Measurements from ENCODE around the gene HJV.
A peak's percentile ranks its signal among the peaks of the same experiment; 100 is the strongest.
"Not testable (repeated sequence)": the region's sequence is repeated elsewhere in the genome, so short reads cannot be mapped to it uniquely, and the experiment has no call there.

The HJV gene

DNA sequence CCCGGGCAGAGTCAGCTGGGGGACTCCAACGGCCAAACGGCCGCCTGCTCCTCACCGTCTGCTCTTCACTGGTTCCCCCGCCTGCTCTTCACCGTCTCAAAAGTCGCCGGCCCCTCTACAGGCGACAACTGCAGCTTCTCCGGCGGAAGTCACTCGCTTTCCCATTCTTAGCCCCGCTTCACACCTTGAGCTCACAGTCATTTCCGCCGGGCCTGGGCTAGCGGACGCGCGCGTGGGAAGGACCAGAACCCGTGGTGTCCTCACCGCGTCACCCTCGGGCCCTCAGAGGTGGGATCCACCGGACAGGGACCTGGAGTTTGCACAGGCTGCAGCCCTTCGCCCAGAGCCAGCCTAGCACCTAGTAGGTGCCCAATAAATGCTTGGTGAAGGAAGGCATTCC lies 27.9 kb upstream of the HJV start:
- Histone ChIP-seq H3K36me3 (ENCODE audit: control insufficient read depth in 4 of 4, insufficient read depth in 4 of 4, low read length in 3 of 4) (no peaks in the 10 kb centered on the region), H3K4me3 (ENCODE audit: control insufficient read depth in 1 of 7, extremely low read depth in 1 of 7, insufficient read depth in 4 of 7, low read depth in 2 of 7, low read length in 6 of 7) (no peak overlapping the region), H3K27ac (ENCODE audit: insufficient read depth in 1 of 2, low read depth in 1 of 2, low read length in 2 of 2, poor library complexity in 1 of 2, severe bottlenecking in 2 of 2) (no peak overlapping the region), H3K4me1 (ENCODE audit: control extremely low read depth in 1 of 4, control insufficient read depth in 4 of 4, insufficient read depth in 4 of 4, low read length in 3 of 4) (peaks cover 0 to 6% (median 3%) of the 10 kb centered on the region in 4 experiments), H3K27me3 (replicated peaks in 2 of 5; ENCODE audit: control insufficient read depth in 4 of 5, insufficient read depth in 5 of 5, low read length in 4 of 5) (no peaks in the 10 kb centered on the region), H3K9me3 (ENCODE audit: control extremely low read depth in 1 of 5, control insufficient read depth in 4 of 5, insufficient read depth in 2 of 5, low read depth in 1 of 5, low read length in 4 of 5) (no peaks in the 10 kb centered on the region)
- ChIA-PET CTCF (interaction anchor here (5.2 kb wide), 1 partner anchor 11 kb away, joined by 39 read pairs; no protein-coding TSS in a partner anchor), POLR2A (interaction anchor here (4.5 kb wide), 1 partner anchor 12 kb away, joined by 54 read pairs; no protein-coding TSS in a partner anchor)
- no peak for DNase-seq
- 81% methylated on average over 21 of the region's 27 CpGs for WGBS (ENCODE audit: insufficient coverage)

DNA sequence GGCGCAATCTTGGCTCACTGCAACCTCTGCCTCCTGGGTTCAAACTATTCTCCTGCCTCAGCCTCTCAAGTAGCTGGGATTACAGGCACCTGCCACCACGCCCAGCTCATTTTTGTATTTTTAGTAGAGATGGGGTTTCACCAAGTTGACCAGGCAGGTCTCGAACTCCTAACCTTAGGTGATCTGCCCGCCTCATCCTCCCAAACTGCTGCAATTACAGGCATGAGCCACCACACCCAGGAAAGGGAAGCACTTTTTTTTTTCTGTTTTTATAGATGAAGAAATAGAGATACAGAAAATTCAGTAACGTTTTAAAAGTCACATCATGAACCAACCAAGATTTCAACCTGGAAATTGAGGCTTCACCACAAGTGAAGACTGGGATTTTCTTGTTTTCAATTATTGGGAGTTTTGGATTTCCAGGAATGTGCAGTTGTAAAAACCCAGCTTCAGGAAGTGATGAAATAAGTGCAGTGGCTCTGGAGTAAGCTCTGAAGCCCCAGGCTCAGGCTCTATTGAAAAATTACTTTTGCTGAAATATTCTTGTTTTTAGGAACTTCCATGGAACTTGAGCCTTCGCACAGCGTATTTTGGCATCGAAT lies 27.1 kb upstream of the HJV start:
- not testable (repeated sequence) for H3K36me3 ChIP-seq (ENCODE audit: control insufficient read depth in 4 of 4, insufficient read depth in 4 of 4, low read length in 3 of 4); H3K27ac ChIP-seq (ENCODE audit: insufficient read depth in 1 of 2, low read depth in 1 of 2, low read length in 2 of 2, poor library complexity in 1 of 2, severe bottlenecking in 2 of 2); H3K4me1 ChIP-seq (ENCODE audit: control extremely low read depth in 1 of 4, control insufficient read depth in 4 of 4, insufficient read depth in 4 of 4, low read length in 3 of 4); H3K27me3 ChIP-seq (replicated peaks in 2 of 5; ENCODE audit: control insufficient read depth in 4 of 5, insufficient read depth in 5 of 5, low read length in 4 of 5); H3K4me3 ChIP-seq (ENCODE audit: control insufficient read depth in 1 of 7, extremely low read depth in 1 of 7, insufficient read depth in 4 of 7, low read depth in 2 of 7, low read length in 6 of 7); DNase-seq; H3K9me3 ChIP-seq (ENCODE audit: control extremely low read depth in 1 of 5, control insufficient read depth in 4 of 5, insufficient read depth in 2 of 5, low read depth in 1 of 5, low read length in 4 of 5)
- ChIA-PET CTCF (interaction anchor here (5.2 kb wide), 1 partner anchor 10 kb away, joined by 39 read pairs; no protein-coding TSS in a partner anchor), POLR2A (interaction anchor here (4.5 kb wide), 1 partner anchor 11 kb away, joined by 54 read pairs; no protein-coding TSS in a partner anchor)
- whole genome bisulfite sequencing (ENCODE audit: insufficient coverage): 96% methylated on average over 4 of the region's 8 CpGs

DNA sequence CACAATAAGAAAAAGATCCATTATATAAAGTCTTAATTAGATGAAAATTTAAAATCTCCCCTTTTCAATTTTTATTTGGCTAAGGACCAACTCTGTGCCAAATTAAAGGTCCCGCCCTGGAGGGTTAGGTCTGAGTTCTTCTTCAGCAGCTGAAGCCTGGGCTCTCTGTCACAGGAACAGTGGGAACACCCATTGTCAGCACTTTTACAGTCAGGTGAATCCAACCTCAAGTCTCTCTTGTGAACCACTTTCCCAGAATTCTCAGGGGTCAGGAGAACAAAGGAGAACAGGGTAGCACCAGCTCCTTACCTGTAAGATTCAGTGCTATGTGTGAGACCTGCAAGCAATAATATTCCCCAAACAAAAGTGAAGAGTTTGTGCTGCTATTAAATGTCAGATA lies 25.1 kb upstream of the HJV start:
- Histone ChIP-seq H3K36me3 (ENCODE audit: control insufficient read depth in 4 of 4, insufficient read depth in 4 of 4, low read length in 3 of 4) (no peaks in the 10 kb centered on the region), H3K27me3 (replicated peaks in 2 of 5; ENCODE audit: control insufficient read depth in 4 of 5, insufficient read depth in 5 of 5, low read length in 4 of 5) (no peaks in the 10 kb centered on the region), H3K9me3 (ENCODE audit: control extremely low read depth in 1 of 5, control insufficient read depth in 4 of 5, insufficient read depth in 2 of 5, low read depth in 1 of 5, low read length in 4 of 5) (no peaks in the 10 kb centered on the region), H3K27ac (ENCODE audit: insufficient read depth in 1 of 2, low read depth in 1 of 2, low read length in 2 of 2, poor library complexity in 1 of 2, severe bottlenecking in 2 of 2) (no peak overlapping the region), H3K4me3 (ENCODE audit: control insufficient read depth in 1 of 7, extremely low read depth in 1 of 7, insufficient read depth in 4 of 7, low read depth in 2 of 7, low read length in 6 of 7) (no peak overlapping the region), H3K4me1 (ENCODE audit: control extremely low read depth in 1 of 4, control insufficient read depth in 4 of 4, insufficient read depth in 4 of 4, low read length in 3 of 4) (peaks cover 0 to 3% (median 1%) of the 10 kb centered on the region in 4 experiments)
- no peak for DNase-seq
- ChIA-PET POLR2A (interaction anchor here (1.2 kb wide), 1 partner anchor 11 kb away, joined by 3 read pairs; no protein-coding TSS in a partner anchor), CTCF (interaction anchor here (1.0 to 1.5 kb wide), 2 partner anchors 8 to 10 kb away, joined by 5 read pairs; no protein-coding TSS in a partner anchor)
- WGBS (ENCODE audit: insufficient coverage): 100% methylated on average over 1 of the region's 1 CpG

DNA sequence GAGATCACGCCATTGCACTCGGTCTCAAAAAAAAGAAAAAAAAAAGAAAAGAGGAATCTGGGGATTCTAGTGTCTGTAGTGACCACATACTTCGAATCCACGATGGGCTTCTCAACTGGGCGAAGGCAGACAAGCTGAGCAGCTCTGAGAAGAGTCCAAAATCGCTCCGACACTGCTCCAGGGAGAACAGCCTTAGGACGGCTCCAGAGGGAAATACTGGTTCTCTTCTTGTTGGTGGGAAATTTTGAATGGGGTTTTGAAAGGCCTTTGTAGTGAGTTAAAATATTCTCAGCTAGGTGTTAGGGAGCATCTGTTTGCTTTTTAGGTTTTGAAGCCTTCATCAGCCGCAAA lies 18.3 kb upstream of the HJV start:
- Histone ChIP-seq H3K4me3 (ENCODE audit: control insufficient read depth in 1 of 7, extremely low read depth in 1 of 7, insufficient read depth in 4 of 7, low read depth in 2 of 7, low read length in 6 of 7) (no peak overlapping the region), H3K36me3 (ENCODE audit: control insufficient read depth in 4 of 4, insufficient read depth in 4 of 4, low read length in 3 of 4) (no peaks in the 10 kb centered on the region), H3K27me3 (replicated peaks in 2 of 5; ENCODE audit: control insufficient read depth in 4 of 5, insufficient read depth in 5 of 5, low read length in 4 of 5) (no peaks in the 10 kb centered on the region), H3K9me3 (ENCODE audit: control extremely low read depth in 1 of 5, control insufficient read depth in 4 of 5, insufficient read depth in 2 of 5, low read depth in 1 of 5, low read length in 4 of 5) (no peaks in the 10 kb centered on the region), H3K4me1 (ENCODE audit: control extremely low read depth in 1 of 4, control insufficient read depth in 4 of 4, insufficient read depth in 4 of 4, low read length in 3 of 4) (peaks cover 3 to 24% (median 11%) of the 10 kb centered on the region in 4 experiments), H3K27ac (ENCODE audit: insufficient read depth in 1 of 2, low read depth in 1 of 2, low read length in 2 of 2, poor library complexity in 1 of 2, severe bottlenecking in 2 of 2) (no peak overlapping the region)
- 75% methylated on average over 9 of the region's 9 CpGs for WGBS (ENCODE audit: insufficient coverage)
- DNase-seq: peak in 1 of 3 donors; percentile 15
- ChIA-PET CTCF (interaction anchor here (1.5 to 6.4 kb wide), 2 partner anchors 11 to 29 kb away, joined by 3 to 39 read pairs; no protein-coding TSS in a partner anchor), POLR2A (interaction anchor here (5.9 kb wide), 1 partner anchor 11 kb away, joined by 54 read pairs; no protein-coding TSS in a partner anchor)

DNA sequence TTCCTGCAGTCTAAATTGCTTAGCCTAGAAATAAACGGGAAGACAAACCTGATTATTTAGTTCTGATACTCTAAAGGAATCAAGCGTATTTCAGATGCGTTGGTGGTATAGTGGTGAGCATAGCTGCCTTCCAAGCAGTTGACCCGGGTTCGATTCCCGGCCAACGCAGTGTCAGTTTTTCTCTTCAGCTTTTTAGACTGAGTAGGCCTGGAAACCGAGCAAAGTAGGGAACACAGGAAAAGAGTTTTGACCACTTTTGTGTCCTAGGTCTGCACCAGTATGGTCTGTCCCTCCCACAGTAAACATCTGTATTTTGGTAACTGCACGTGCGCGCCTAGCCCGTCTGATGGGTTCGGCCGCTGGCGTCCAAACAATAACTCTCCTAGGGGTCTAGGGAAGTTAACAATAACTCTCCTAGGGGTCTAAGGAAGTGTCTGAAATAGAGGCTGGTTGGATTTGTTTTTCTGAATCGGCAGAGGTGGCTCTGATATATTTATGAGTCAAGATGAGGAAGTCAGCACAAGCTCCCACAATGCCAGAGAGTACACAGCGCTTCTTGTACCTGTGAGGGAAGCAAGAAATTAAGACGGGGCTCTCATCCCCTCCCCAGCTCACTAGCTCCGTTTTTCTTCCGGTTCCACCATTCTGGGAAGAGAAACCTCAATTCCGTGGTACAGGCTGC lies 15.6 kb upstream of the HJV start:
- Histone ChIP-seq H3K27me3 (replicated peaks in 2 of 5; ENCODE audit: control insufficient read depth in 4 of 5, insufficient read depth in 5 of 5, low read length in 4 of 5) (no peaks in the 10 kb centered on the region), H3K27ac (ENCODE audit: insufficient read depth in 1 of 2, low read depth in 1 of 2, low read length in 2 of 2, poor library complexity in 1 of 2, severe bottlenecking in 2 of 2) (peak overlapping the region; percentile 67 to 89), H3K4me3 (ENCODE audit: control insufficient read depth in 1 of 7, extremely low read depth in 1 of 7, insufficient read depth in 4 of 7, low read depth in 2 of 7, low read length in 6 of 7) (peak overlapping the region; percentile 64 to 99 (median 94)), H3K9me3 (ENCODE audit: control extremely low read depth in 1 of 5, control insufficient read depth in 4 of 5, insufficient read depth in 2 of 5, low read depth in 1 of 5, low read length in 4 of 5) (no peaks in the 10 kb centered on the region), H3K4me1 (ENCODE audit: control extremely low read depth in 1 of 4, control insufficient read depth in 4 of 4, insufficient read depth in 4 of 4, low read length in 3 of 4) (peaks cover 3 to 25% (median 15%) of the 10 kb centered on the region in 4 experiments), H3K36me3 (ENCODE audit: control insufficient read depth in 4 of 4, insufficient read depth in 4 of 4, low read length in 3 of 4) (no peaks in the 10 kb centered on the region)
- peak; percentile 84 to 90 (median 90) for DNase-seq
- 0% methylated on average over 11 of the region's 21 CpGs for WGBS (ENCODE audit: insufficient coverage)
- ChIA-PET CTCF (interaction anchor here (1.0 to 6.4 kb wide), 7 partner anchors 9 to 145 kb away, joined by 3 to 39 read pairs (median 5); no protein-coding TSS in a partner anchor), POLR2A (interaction anchor here (1.5 to 5.9 kb wide), 2 partner anchors 14 to 73 kb away, joined by 4 to 54 read pairs; partner anchors contain the start of genes ANKRD34A and POLR3GL)

DNA sequence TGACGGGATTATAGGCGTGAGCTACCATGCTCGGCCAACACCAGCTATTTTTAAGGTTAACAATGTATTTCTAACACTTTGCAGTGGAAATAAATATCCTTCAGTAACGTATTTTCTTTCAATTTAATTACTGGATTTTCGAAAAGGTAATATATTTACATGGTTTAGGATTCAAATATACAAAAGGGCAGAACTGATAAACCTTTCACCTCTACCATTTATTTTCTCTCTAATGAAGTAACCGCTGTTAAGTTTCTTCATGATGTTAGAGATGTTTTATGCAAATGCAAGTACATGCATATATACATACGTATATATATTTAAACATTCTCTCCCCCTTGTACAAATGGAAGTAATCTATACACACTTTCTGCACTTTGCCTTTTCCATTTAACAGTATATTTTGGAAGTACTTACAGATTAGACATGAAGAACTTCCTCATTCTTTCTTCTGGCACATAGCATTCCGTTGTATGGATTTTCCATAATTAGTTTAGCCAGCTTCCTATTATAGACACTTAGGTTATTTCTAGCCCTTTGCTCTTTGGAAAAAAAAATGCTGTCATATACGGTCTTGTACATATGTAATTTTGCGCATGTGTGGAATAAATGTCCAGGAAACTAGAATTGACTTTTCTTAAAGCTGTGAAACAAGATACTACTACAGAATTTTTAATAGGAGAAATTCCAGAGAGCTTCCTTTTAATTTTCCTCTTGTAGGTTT lies 14.9 kb upstream of the HJV start:
- WGBS (ENCODE audit: insufficient coverage): 0% methylated on average over 2 of the region's 10 CpGs
- POLR2A ChIA-PET: interaction anchor here (1.5 to 5.9 kb wide), 2 partner anchors 14 to 72 kb away, joined by 4 to 54 read pairs; partner anchors contain the start of genes ANKRD34A and POLR3GL
- Histone ChIP-seq H3K4me3 (ENCODE audit: control insufficient read depth in 1 of 7, extremely low read depth in 1 of 7, insufficient read depth in 4 of 7, low read depth in 2 of 7, low read length in 6 of 7) (peak overlapping the region; percentile 42 to 99 (median 94)), H3K36me3 (ENCODE audit: control insufficient read depth in 4 of 4, insufficient read depth in 4 of 4, low read length in 3 of 4) (no peaks in the 10 kb centered on the region), H3K4me1 (ENCODE audit: control extremely low read depth in 1 of 4, control insufficient read depth in 4 of 4, insufficient read depth in 4 of 4, low read length in 3 of 4) (peaks cover 3 to 25% (median 15%) of the 10 kb centered on the region in 4 experiments), H3K9me3 (ENCODE audit: control extremely low read depth in 1 of 5, control insufficient read depth in 4 of 5, insufficient read depth in 2 of 5, low read depth in 1 of 5, low read length in 4 of 5) (no peaks in the 10 kb centered on the region), H3K27me3 (replicated peaks in 2 of 5; ENCODE audit: control insufficient read depth in 4 of 5, insufficient read depth in 5 of 5, low read length in 4 of 5) (no peaks in the 10 kb centered on the region), H3K27ac (ENCODE audit: insufficient read depth in 1 of 2, low read depth in 1 of 2, low read length in 2 of 2, poor library complexity in 1 of 2, severe bottlenecking in 2 of 2) (peak overlapping the region in 1 of 2 experiments; percentile 89)
- CTCF ChIA-PET: interaction anchor here (1.0 to 6.4 kb wide), 6 partner anchors 10 to 144 kb away, joined by 3 to 39 read pairs (median 4); no protein-coding TSS in a partner anchor
- no peak for DNase-seq
